ENCODE measurements around the gene MOB2. TPM values are rescaled to one million over a fixed set of nuclear protein-coding genes. Genes with fewer than 3 reads are reported as not detected.

Gene MOB2
- total RNA-seq, 1 donor from 2014 or later: 15.0 TPM

- no peak for DNase-seq (ENCODE audit: low read depth)
These were observed 28.0 kb downstream of the MOB2 start for GRCh38 chr11:1458340-1459218.

GRCh38 chr11:1457856-1458255, 28.7 kb downstream of the MOB2 start:
- DNase-seq (ENCODE audit: low read depth): no peak

DNA sequence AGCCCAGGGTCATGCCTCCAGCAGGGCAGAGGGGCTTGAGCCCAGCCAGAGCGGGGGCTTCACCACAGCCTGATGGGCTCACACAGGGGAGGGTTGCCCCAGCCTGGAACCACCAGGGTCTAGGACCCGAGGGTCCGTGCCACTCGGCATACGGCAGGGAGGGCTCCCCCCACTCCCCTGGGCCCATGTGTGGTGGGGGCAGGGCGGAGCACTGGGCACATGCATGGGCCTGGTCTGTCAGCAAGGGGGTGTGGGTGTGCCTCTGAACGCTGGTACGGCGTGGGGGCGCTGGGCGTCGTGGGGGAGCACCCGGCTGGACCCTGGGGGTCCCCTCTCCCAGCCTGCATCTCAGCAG, 29.3 kb downstream of the MOB2 start:
- DNase-seq (ENCODE audit: low read depth): no peak

DNA sequence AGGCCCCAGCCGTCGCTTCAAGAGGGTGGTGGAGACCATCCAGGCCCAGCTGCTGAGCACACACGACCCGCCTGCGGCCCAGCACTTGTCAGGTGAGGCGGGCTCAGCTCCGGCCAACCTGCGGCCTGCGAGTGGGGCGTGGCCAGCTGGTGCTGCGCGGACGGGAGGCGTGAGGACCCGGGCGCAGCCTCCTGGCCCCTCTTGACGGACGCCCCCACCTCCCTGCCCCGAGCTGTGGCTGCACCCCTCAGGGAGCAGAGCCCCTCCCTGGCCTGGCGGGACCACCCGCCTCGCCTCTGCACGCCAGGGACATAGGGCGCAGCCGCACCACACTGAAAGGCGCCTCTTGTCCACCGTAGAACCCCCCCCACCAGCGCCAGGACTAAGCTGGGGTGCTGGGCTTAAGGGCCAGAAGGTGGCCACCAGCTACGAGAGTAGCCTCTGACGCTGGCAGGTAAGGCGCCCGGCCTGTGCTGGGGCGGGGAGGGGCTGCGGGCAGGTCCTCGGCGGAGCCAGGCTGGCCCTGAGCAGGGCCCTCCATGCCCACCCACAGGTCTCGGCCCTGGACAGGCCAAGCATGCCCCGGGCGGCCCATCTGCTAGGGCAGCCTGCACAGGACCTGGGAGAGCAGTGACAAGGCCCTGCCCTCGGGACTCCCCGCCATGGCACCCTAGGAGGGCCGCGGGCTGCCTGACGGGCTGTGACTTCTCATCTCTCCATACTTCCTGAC, 29.8 kb downstream of the MOB2 start:
- DNase-seq (ENCODE audit: low read depth): no peak

DNA sequence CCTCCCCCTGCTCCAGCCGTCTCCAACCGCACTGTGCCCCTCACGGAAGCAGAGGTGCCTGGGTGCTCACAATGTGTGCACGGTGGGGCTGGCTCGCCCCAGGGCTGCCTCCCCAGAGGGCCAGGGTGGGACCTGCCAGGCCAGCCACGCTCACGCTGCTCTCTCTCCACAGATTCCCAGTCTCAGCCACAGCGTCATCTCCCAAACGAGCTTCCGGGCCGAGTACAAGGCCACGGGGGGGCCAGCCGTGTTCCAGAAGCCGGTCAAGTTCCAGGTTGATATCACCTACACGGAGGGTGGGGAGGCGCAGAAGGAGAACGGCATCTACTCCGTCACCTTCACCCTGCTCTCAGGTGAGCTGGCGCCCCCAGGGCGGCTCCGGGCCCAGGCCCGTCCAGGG, 30.4 kb downstream of the MOB2 start:
- DNase-seq (ENCODE audit: low read depth): no peak

DNA sequence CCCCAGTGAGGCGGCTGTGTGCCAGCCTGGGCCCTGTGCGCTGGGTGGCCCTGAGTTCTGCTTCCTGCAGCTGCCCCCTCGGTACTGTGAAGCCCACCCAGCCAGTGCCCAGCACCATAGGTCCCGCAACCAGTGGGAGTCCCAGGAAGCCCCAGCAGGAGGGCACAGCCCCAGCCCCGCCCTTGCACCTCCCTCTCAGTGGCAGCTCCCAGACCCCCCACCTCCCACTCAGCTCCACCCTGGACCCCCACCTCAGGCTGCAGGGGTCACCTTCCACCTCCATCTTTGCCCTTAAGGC, 30.9 kb downstream of the MOB2 start:
- DNase-seq (ENCODE audit: low read depth): no peak

DNA sequence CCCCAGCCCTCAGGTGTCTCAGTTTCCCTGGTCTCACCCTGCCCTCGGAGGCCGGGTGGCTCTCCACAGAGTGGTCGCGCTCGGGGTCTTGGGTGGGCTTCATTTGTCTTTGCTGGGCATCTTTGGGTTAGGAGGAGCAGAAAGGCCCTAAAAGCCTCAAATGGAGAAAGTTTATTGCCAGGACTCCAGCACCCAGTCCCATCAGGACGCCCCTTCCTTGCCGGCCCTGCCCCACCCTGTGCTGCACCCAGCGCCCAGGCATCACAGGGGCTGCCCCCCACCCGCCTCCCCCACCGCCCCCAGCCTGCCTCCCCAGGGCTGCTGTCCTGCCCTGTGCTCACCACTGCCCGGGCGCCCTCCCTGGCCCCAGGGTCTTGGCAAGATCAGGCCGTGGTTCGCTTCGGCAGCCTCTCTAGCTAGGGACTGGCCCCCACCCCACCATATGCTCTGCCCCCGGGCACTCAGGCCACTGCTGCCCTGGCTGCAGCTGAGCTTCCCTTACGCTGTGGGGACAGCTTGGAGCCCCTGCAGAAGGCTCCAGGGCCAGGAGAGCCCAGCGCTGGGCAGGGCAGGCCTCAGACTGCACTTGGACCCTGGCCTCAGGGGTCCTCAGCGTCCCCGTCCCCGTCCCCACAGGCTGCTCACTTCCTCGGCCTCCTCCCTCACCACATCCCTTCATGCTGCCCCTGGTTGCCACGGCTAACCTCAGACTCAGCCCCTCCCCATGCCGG, 31.4 kb downstream of the MOB2 start:
- no peak for DNase-seq (ENCODE audit: low read depth)

DNA sequence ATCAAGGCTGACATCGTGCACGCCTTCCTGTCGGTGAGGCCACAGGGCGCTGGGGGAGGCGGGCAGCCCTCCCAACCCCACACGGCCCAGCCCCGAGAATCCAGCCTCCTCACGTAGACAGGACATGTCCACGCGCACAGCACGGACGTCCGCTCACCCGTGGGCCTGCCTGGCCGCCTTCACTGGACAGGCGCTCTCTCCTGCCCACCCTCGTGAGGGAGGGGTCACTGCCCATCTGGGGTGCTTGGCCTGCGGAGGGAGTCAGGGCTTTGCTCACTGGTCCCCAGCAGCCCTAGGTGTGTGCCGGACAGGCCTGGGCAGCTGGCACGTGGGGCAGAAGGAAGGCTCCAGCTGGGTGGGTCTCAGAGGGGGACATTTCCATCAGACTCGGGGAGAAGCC, 32.0 kb downstream of the MOB2 start:
- DNase-seq (ENCODE audit: low read depth): no peak

- DNase-seq (ENCODE audit: low read depth): no peak
These were observed 33.0 kb downstream of the MOB2 start for GRCh38 chr11:1453611-1454034.

DNA sequence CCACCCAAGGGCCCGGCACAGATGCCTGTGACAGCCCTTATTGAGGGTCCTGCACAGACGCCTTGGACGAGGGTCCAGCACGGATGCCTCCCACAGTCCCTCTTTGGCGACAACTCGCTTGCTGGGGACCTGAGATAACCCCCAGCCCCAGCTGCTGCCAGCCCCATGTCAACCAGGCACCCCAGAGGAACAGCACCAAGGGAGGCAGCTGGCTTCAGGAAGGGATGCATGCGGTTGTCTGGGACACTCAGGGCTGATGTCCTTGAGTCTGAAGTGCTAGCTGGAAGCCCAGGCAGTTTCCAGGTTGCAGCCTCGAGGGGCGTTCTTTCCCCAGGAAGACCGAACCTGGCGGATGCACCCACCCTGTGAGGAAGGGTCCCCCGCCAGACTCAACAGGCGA, 33.8 kb downstream of the MOB2 start:
- no peak for DNase-seq (ENCODE audit: low read depth)

- DNase-seq (ENCODE audit: low read depth): no peak
These were observed 34.7 kb downstream of the MOB2 start for GRCh38 chr11:1451781-1452470.

DNA sequence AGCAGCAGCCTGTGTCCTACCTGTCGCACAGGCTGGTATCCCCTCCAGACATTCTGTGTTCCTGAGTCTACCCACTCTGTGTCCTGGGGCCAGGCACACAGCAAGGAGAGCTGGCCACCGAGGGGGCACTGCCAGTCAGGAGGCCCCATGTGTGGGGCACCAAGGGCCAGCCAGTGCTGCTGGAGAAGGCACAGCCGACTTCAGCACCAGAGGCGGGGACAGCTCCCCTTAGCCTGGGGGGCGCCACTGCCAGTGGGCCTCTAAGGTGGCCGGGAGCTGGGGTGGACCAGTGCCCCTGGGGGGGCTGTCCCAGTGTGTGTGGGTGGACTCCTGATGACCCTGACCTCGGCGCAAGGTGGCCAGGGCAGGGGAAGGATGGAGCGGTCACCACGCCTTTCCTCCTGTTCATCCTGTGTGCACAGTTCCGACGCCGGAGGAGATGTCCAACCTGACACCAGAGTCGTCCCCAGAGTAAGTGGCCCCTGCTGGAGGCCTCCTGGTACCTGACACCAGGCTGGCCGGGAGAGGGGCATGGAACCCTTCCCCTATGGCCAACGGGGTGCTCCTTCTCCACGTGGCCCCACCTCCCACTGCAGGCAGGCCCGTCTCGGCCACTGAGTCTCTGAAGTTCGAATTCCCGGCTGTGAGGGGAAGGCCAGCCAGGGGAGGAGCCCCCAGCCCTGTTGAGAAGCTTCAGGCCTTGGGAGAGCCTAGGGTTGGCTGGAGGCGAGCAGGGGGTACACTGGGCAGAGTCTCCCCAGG, 35.4 kb downstream of the MOB2 start:
- peak; percentile 6 for DNase-seq (ENCODE audit: low read depth)

DNA sequence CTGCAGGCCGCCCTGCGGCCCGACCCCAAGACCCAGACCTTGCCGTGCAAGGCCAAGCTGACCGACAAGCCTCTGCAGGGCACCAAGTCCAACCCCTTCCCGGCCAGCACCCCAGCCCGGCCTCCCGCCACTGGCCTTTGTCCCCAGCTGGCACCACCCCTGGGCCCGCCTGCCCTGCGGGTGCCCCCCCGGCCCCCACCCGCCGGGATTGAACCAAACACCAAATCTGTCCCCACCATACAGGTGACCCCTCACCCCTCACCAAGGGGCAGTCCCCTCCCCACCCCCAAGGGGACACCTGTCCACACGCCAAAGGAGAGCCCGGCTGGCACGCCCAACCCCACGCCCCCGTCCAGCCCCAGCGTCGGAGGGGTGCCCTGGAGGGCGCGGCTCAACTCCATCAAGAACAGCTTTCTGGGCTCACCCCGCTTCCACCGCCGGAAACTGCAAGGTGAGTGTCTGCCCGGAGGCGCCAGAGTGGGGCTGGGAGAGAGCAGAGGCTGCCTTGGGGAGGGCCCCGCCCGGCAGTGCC, 36.2 kb downstream of the MOB2 start:
- DNase-seq (ENCODE audit: low read depth): no peak

- DNase-seq (ENCODE audit: low read depth): no peak
These were observed 36.9 kb downstream of the MOB2 start for GRCh38 chr11:1449490-1450243.

- no peak for DNase-seq (ENCODE audit: low read depth)
These were observed 37.7 kb downstream of the MOB2 start for GRCh38 chr11:1448882-1449281.

GRCh38 chr11:1447845-1448825, 38.4 kb downstream of the MOB2 start:
- no peak for DNase-seq (ENCODE audit: low read depth)

DNA sequence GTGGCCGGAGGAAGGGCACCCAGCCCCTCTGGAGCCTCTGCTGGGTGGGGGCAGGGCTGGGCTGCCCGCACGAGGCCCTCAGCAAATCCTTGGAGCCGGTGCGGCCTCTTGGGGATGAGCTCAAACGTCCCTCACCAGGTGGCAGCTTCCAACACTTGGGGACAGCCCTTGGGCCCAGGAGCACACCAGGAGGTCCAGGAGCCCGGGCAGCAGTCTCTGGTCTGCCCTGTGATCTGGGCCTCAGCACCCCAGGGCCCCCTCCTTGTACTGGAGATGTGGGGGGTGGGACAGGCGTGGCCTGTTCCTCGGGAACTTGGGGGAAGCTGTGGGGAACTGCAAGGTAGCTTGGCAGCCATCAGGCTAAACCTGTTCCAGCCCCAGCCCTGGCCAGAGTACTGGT, 40.0 kb downstream of the MOB2 start:
- DNase-seq (ENCODE audit: low read depth): no peak

- DNase-seq (ENCODE audit: low read depth): no peak
These were observed 40.7 kb downstream of the MOB2 start for GRCh38 chr11:1445741-1446445.

Measured in myocyte (in vitro differentiated cells).